COR-L47 (cell line): Measurements from ENCODE around the gene LNP1.
"Not testable (repeated sequence)": the region's sequence is repeated elsewhere in the genome, so short reads cannot be mapped to it uniquely, and the experiment has no call there.

Source experiments
- DNase-seq: peaks from one replicate; lab custom pipeline; 2025; lab: John Stamatoyannopoulos, UW

The LNP1 gene

GRCh38 chr3:100400780-100401673, at the start of gene LNP1, which contains the start of gene TOMM70:
Gene LNP1, plus strand, starts transcription at chr3:100401539. Its CDS starts 28,191 bp downstream, at chr3:100429730.
Gene TOMM70, minus strand, starts transcription at chr3:100401089. Its CDS starts 140 bp downstream, at chr3:100400949.
- DNase-seq = peak; percentile 100

- DNase-seq = not testable (repeated sequence)
Measured at GRCh38 chr3:100351770-100352169, 49.6 kb upstream of the LNP1 start.

- no peak for DNase-seq
Measured at GRCh38 chr3:100352296-100353231, 48.8 kb upstream of the LNP1 start.

- no peak for DNase-seq
Measured at GRCh38 chr3:100354850-100355249, 46.5 kb upstream of the LNP1 start.

- no peak for DNase-seq
Measured at GRCh38 chr3:100358413-100358812, 42.9 kb upstream of the LNP1 start.

GRCh38 chr3:100359035-100359434, 42.3 kb upstream of the LNP1 start:
- DNase-seq = no peak

GRCh38 chr3:100360757-100361496, 40.4 kb upstream of the LNP1 start:
- no peak for DNase-seq

- DNase-seq = no peak
Measured at GRCh38 chr3:100361897-100362296, 39.4 kb upstream of the LNP1 start.

- DNase-seq = no peak
Measured at GRCh38 chr3:100364421-100364820, 36.9 kb upstream of the LNP1 start.

GRCh38 chr3:100366424-100366823, 34.9 kb upstream of the LNP1 start:
- DNase-seq = no peak

- DNase-seq = no peak
Measured at GRCh38 chr3:100368441-100368840, 32.9 kb upstream of the LNP1 start.

GRCh38 chr3:100370756-100371155, 30.6 kb upstream of the LNP1 start:
- no peak for DNase-seq

- DNase-seq = no peak
Measured at GRCh38 chr3:100374521-100374920, 26.8 kb upstream of the LNP1 start.

GRCh38 chr3:100376301-100376700, 25.0 kb upstream of the LNP1 start:
- DNase-seq = no peak

- no peak for DNase-seq
Measured at GRCh38 chr3:100384733-100385525, 16.4 kb upstream of the LNP1 start.

GRCh38 chr3:100386437-100387074, 14.8 kb upstream of the LNP1 start:
- DNase-seq = no peak

GRCh38 chr3:100389025-100389424, 12.3 kb upstream of the LNP1 start:
- DNase-seq = no peak

- DNase-seq = no peak
Measured at GRCh38 chr3:100395679-100396431, 5.5 kb upstream of the LNP1 start.

GRCh38 chr3:100396967-100397366, 4.4 kb upstream of the LNP1 start:
- DNase-seq = no peak
